HepG2 (cell line): ENCODE measurements around the gene ENTREP1. TPM values are rescaled to one million over a fixed set of nuclear protein-coding genes. Genes with fewer than 3 reads are reported as not detected.
A peak's percentile ranks its signal among the peaks of the same experiment; 100 is the strongest.

ENCODE experiments used
- ATAC-seq: fragments of 200-7000 bp; cut with Tn5 transposase; 3 replicates; pipeline ENCODE4 v1.9.1; 2020; ENCODE audit warnings: mild to moderate bottlenecking, moderate library complexity
- BruUV-seq: library from RNA; stranded (reverse); fragments of 400-500 nt; replicated peaks from 2 replicates; lab custom pipeline; 2021; lab: Mats Ljungman, UMichigan
- CTCF ChIA-PET: fragments of 300-600 bp; formaldehyde crosslinking; extraction: SDS; loops from one replicate; lab custom pipeline; 2021; ENCODE audit warnings: low total read pairs, inconsistent platforms, low intra/inter-chr PET ratio; lab: Yijun Ruan, JAX
- POLR2A ChIA-PET: fragments of 350-600 bp; sonication (Branson Sonifier 250); formaldehyde crosslinking; loops from one replicate; lab custom pipeline; 2020; ENCODE audit warnings: antibody characterized with exemption, inconsistent platforms; lab: Yijun Ruan, JAX
- DNase-seq: peaks from one replicate; pipeline ENCODE4 v3.0.0-alpha.2; 2015; ENCODE audit warnings: low spot score
- FAIRE-seq: peaks from 3 replicates; lab custom pipeline; 2011; peaks lifted over from hg19 to GRCh38; lab: Jason Lieb, UNC
- H2AFZ ChIP-seq: one replicate; pipeline ENCODE4 v1.6.1; 2011; ENCODE audit warnings: low read length, inconsistent platforms
- H3K27ac ChIP-seq: fragments of 300-600 bp; 3 replicates; pipeline ENCODE4 v1.8.0; 2011; ENCODE audit warnings: mixed run types, mild to moderate bottlenecking, mixed read lengths, low read length, inconsistent platforms; ENCODE audit not compliant: insufficient read depth; ENCODE audit errors: extremely low read length
- H3K27me3 ChIP-seq, 2 experiments: fragments of 200-600 bp in 1 of 2; 2 replicates in 1 of 2; 3 replicates in 1 of 2; pipeline versions ENCODE4 v1.6.0 to v1.8.0; 2011; ENCODE audit warnings: low read length in 2 of 2, mild to moderate bottlenecking in 2 of 2, moderate library complexity in 2 of 2, inconsistent platforms in 1 of 2; ENCODE audit not compliant: insufficient read depth in 2 of 2, control insufficient read depth in 1 of 2
- H3K36me3 ChIP-seq, 2 experiments: fragments of 200-600 bp in 1 of 2; replicated peaks in 1 of 2; 2 replicates in 1 of 2; 3 replicates in 1 of 2; pipeline versions ENCODE4 v1.5.1 to v1.8.0; 2011; ENCODE audit warnings: low read length in 2 of 2, inconsistent platforms in 1 of 2; ENCODE audit not compliant: insufficient read depth in 2 of 2, control insufficient read depth in 1 of 2
- H3K4me1 ChIP-seq: 2 replicates; pipeline ENCODE4 v1.5.1; 2012; ENCODE audit warnings: low read length, inconsistent platforms; ENCODE audit not compliant: insufficient read depth
- H3K4me2 ChIP-seq: 2 replicates; pipeline ENCODE4 v1.6.0; 2011; ENCODE audit warnings: low read depth, low read length, inconsistent platforms
- H3K4me3 ChIP-seq, 3 experiments: fragments of 200-600 bp in 1 of 3; sonication (generic), shearing (Covaris generic) in 1 of 3; replicated peaks in 1 of 3; 2 replicates each; pipeline ENCODE4 v1.5.1; 2011 to 2016; ENCODE audit warnings: low read length in 3 of 3, inconsistent platforms in 2 of 3, low read depth in 2 of 3, mild to moderate bottlenecking in 2 of 3, control low read depth in 1 of 3, mixed read lengths in 1 of 3; ENCODE audit not compliant: insufficient read depth in 1 of 3
- H3K79me2 ChIP-seq: one replicate; pipeline ENCODE4 v1.6.1; 2011; ENCODE audit warnings: low read length, inconsistent platforms; ENCODE audit not compliant: insufficient read depth
- H3K9ac ChIP-seq: 2 replicates; pipeline ENCODE4 v1.6.0; 2011; ENCODE audit warnings: mild to moderate bottlenecking, low read depth, low read length, inconsistent platforms; ENCODE audit not compliant: insufficient read depth
- H3K9me3 ChIP-seq: 2 replicates; pipeline ENCODE4 v1.5.1; 2012; ENCODE audit warnings: mild to moderate bottlenecking, low read length
- H4K20me1 ChIP-seq: 2 replicates; pipeline ENCODE4 v1.6.0; 2011; ENCODE audit warnings: inconsistent platforms, mild to moderate bottlenecking, low read length, moderate library complexity; ENCODE audit not compliant: insufficient read depth
- ARHGAP35 ChIP-seq: sonication (generic); formaldehyde crosslinking; IDR thresholded peaks from 2 replicates; pipeline ENCODE4 v1.9.0; 2022; ENCODE audit warnings: mild to moderate bottlenecking, inconsistent platforms, moderate library complexity, missing genetic modification reagents, borderline replicate concordance
- ARNTL ChIP-seq: sonication (generic); formaldehyde crosslinking; IDR thresholded peaks from 2 replicates; pipeline ENCODE4 v1.4.0; 2020; ENCODE audit warnings: mild to moderate bottlenecking, missing genetic modification reagents
- ATF4 ChIP-seq, 2 experiments: fragments of 450-650 bp in 1 of 2; sonication (generic) in 1 of 2; formaldehyde crosslinking; IDR thresholded peaks; 2 replicates each; pipeline versions ENCODE4 v1.5.0 to v1.8.0; 2020 to 2022; ENCODE audit warnings: mild to moderate bottlenecking in 1 of 2, missing genetic modification reagents in 1 of 2
- CEBPB ChIP-seq: IDR thresholded peaks from 2 replicates; pipeline ENCODE4 v1.6.1; 2011; ENCODE audit warnings: low read depth, low read length, improper control_type of control experiment, borderline replicate concordance
- CTCF ChIP-seq: sonication (generic); formaldehyde crosslinking; IDR thresholded peaks from 2 replicates; pipeline ENCODE4 v1.5.0; 2020; ENCODE audit warnings: mild to moderate bottlenecking, missing genetic modification reagents, moderate library complexity
- MLX ChIP-seq: IDR thresholded peaks from 2 replicates; pipeline ENCODE4 v1.6.1; 2016
- NRL ChIP-seq: sonication (generic); formaldehyde crosslinking; IDR thresholded peaks from 2 replicates; pipeline ENCODE4 v1.5.0; 2020; ENCODE audit warnings: missing genetic modification reagents, mild to moderate bottlenecking, moderate library complexity, borderline replicate concordance
- SAP130 ChIP-seq: IDR thresholded peaks from 2 replicates; pipeline ENCODE4 v1.6.1; 2016; ENCODE audit warnings: low read depth
- SCMH1 ChIP-seq: sonication (generic); formaldehyde crosslinking; IDR thresholded peaks from 2 replicates; pipeline ENCODE4 v1.9.0; 2021; ENCODE audit warnings: missing genetic modification reagents, mild to moderate bottlenecking, borderline replicate concordance
- TP53 ChIP-seq: sonication (generic); formaldehyde crosslinking; conservative IDR thresholded peaks from 2 replicates; pipeline ENCODE4 v1.4.0; 2020; ENCODE audit warnings: missing genetic modification reagents
- WGBS: methylation state at CpG from one replicate; pipeline ENCODE4 v1.1.6; 2017; ENCODE audit warnings: low lambda C conversion rate; 5-methylcytosine and 5-hydroxymethylcytosine counted together
- in situ Hi-C: cut with HindIII; loops from 2 replicates; pipeline ENCODE4 v1.10.0; 2017; ENCODE audit warnings: low pct_unique_long_range_greater_than_20kb; ENCODE audit not compliant: extremely low pct_ligation_motif_present
- intact Hi-C: fragments of 100-400 bp; cut with micrococcal nuclease; formaldehyde crosslinking; loops from one replicate; pipeline ENCODE4 v1.10.0; 2022; ENCODE audit not compliant: unreplicated experiment
- polyA plus RNA-seq, 8 experiments: library from polyadenylated mRNA; depleted of rRNA in 3 of 8; stranded (reverse) in 7 of 8; unstranded in 1 of 8; fragments of >200 nt; fragmentation: Illumina TruSeq in 4 of 8; extraction: Trizol in 4 of 8; gene quantifications; 2 replicates each; pipeline versions ENCODE4 v1.2.1 to v1.2.3, GENCODE V29; 2011 to 2016; ENCODE audit warnings: low read depth in 4 of 8, missing spikeins in 1 of 8, mixed read lengths in 1 of 8; ENCODE audit not compliant: insufficient read depth in 1 of 8
- total RNA-seq, 5 experiments: library from RNA; depleted of rRNA; stranded (reverse); fragments of >200 nt; fragmentation: Illumina TruSeq; extraction: Trizol; gene quantifications; 2 replicates each; pipeline ENCODE4 v1.2.3, GENCODE V29; 2016; ENCODE audit warnings: low read depth in 1 of 5

The ENTREP1 gene
- total and polyA plus RNA-seq, 2 of the 13 experiments (the other 11 are each of a cell fraction or from before 2014, with no cell fraction given) = not detected

GRCh38 chr9:69292078-69292477, 32.9 kb upstream of the ENTREP1 start:
- peaks cover 0 to 7% of the 10 kb centered on the region in 2 experiments; a peak in 2 of 5 replicates for H3K27me3 ChIP-seq
- ATAC-seq = peak; percentile 61; the same call in 2 of the 3 replicates
- ChIA-PET CTCF (no interaction called here), POLR2A (no interaction called here)
- no peaks in the 10 kb centered on the region for H3K79me2 ChIP-seq
- in situ Hi-C loops (no loop called here), intact Hi-C loops (no loop called here)
- H4K20me1 ChIP-seq = no peaks in the 10 kb centered on the region
- H2AFZ ChIP-seq = no peak overlapping the region
- no peak for FAIRE-seq
- no peak overlapping the region for H3K4me2 ChIP-seq
- H3K4me1 ChIP-seq = no peaks in the 10 kb centered on the region
- no peak for TF ChIP-seq TP53 (CRISPR knock-in tag)
- TF ChIP-seq ARNTL (CRISPR knock-in tag) = no peak
- TF ChIP-seq CTCF (CRISPR knock-in tag) = peak; percentile 33
- no peak for TF ChIP-seq NRL (CRISPR knock-in tag)
- no peak overlapping the region for H3K4me3 ChIP-seq
- WGBS = 13% methylated on average over 3 of the region's 3 CpGs
- no peaks in the 10 kb centered on the region for H3K36me3 ChIP-seq
- H3K9ac ChIP-seq = no peak overlapping the region
- BruUV-seq = no TSS peak
- DNase-seq = peak; percentile 10
- H3K9me3 ChIP-seq = no peaks in the 10 kb centered on the region
- H3K27ac ChIP-seq = no peak overlapping the region

DNA sequence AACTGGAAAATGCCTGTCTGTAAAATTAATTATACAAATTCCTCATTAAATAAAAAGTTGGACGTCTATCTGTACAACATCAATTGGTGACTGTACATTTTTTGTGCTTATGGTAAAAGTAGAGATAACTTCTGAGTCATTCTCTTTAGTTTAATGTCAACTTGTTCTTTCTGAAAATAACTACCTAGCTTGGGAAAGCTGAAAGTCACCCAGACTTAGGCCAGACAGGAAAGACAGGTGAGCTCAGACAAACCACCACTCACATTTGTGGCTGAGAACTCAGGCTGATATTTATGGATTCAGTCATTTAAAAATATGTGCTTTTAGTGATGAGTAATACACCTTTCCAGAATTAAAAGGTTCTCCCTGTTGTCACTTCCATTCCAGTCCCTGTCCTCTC, 31.9 kb upstream of the ENTREP1 start:
- in situ Hi-C loops = no loop called here
- no peak overlapping the region for H3K4me2 ChIP-seq

More for the DNA sequence above, 31.9 kb upstream of the ENTREP1 start:
- DNase-seq (no peak), FAIRE-seq (no peak), ATAC-seq (no peak)
- no peak overlapping the region for H3K27ac ChIP-seq
- no peaks in the 10 kb centered on the region for H3K36me3 ChIP-seq
- no peaks in the 10 kb centered on the region for H3K79me2 ChIP-seq
- no peaks in the 10 kb centered on the region for H3K4me1 ChIP-seq
- ChIA-PET CTCF (no interaction called here), POLR2A (no interaction called here)
- H3K9ac ChIP-seq = no peak overlapping the region
- H3K4me3 ChIP-seq = no peak overlapping the region
- H3K27me3 ChIP-seq = peaks cover 0 to 8% of the 10 kb centered on the region in 2 experiments; a peak in 2 of 5 replicates
- WGBS = 3% methylated on average over 1 of the region's 1 CpG
- no peaks in the 10 kb centered on the region for H3K9me3 ChIP-seq
- no TSS peak for BruUV-seq
- no peak overlapping the region for H2AFZ ChIP-seq
- TF ChIP-seq SCMH1 (CRISPR knock-in tag) (no peak), SAP130 (no peak), CEBPB (no peak), ATF4 (CRISPR knock-in tag; IDR thresholded peaks at IDR 0.05) (no peak), MLX (CRISPR knock-in tag) (no peak), ARHGAP35 (CRISPR knock-in tag) (no peak)
- H4K20me1 ChIP-seq = no peaks in the 10 kb centered on the region
- intact Hi-C loops = no loop called here
